ENCODE results near the gene CTXN1.

The CTXN1 gene

GRCh38 chr19:7912697-7913564 is 13.0 kb downstream of the CTXN1 start:
- DNase-seq: no peak

- DNase-seq: no peak
Observed at GRCh38 chr19:7912144-7912696, 13.7 kb downstream of the CTXN1 start.

- no peak for DNase-seq
Observed at GRCh38 chr19:7911508-7912143, 14.3 kb downstream of the CTXN1 start.

GRCh38 chr19:7910321-7911161 is 15.4 kb downstream of the CTXN1 start:
- DNase-seq: no peak

GRCh38 chr19:7909471-7910067 is 16.4 kb downstream of the CTXN1 start:
- DNase-seq: no peak

GRCh38 chr19:7908742-7909461 is 17.0 kb downstream of the CTXN1 start:
- no peak for DNase-seq

- no peak for DNase-seq
Observed at GRCh38 chr19:7908078-7908699, 17.7 kb downstream of the CTXN1 start.

GRCh38 chr19:7907544-7907943 is 18.4 kb downstream of the CTXN1 start:
- no peak for DNase-seq

GRCh38 chr19:7907122-7907521 is 18.8 kb downstream of the CTXN1 start:
- no peak for DNase-seq

- no peak for DNase-seq
Observed at GRCh38 chr19:7905859-7906258, 20.1 kb downstream of the CTXN1 start.

GRCh38 chr19:7905268-7905667 is 20.7 kb downstream of the CTXN1 start:
- DNase-seq: no peak

GRCh38 chr19:7904074-7905020 is 21.6 kb downstream of the CTXN1 start:
- DNase-seq: peak in 1 of 2 experiments; percentile 52

- peak; percentile 92 to 98 for DNase-seq
Observed at GRCh38 chr19:7903244-7904073, 22.5 kb downstream of the CTXN1 start, which contains the start of gene MAP2K7. MAP2K7 (plus strand) TSS chr19:7903877; CDS start chr19:7903945, 68 bp downstream.

GRCh38 chr19:7902796-7903243 is 23.1 kb downstream of the CTXN1 start:
- DNase-seq: no peak

- no peak for DNase-seq
Observed at GRCh38 chr19:7901337-7901736, 24.6 kb downstream of the CTXN1 start.

GRCh38 chr19:7900931-7901330 is 25.0 kb downstream of the CTXN1 start:
- DNase-seq: no peak

- DNase-seq: no peak
Observed at GRCh38 chr19:7900401-7900870, 25.5 kb downstream of the CTXN1 start.

- no peak for DNase-seq
Observed at GRCh38 chr19:7899751-7900378, 26.1 kb downstream of the CTXN1 start.

Measured in NCI-H526 (cell line).